ENCODE data around the gene SLC39A5.

Gene SLC39A5

GRCh38 chr12:56220611-56221231, 9.1 kb upstream of the SLC39A5 start:
- Histone ChIP-seq H4K20me1 (ENCODE audit: insufficient read depth, low read length) (no peaks in the 10 kb centered on the region), H3K79me2 (ENCODE audit: low read length) (peaks cover 40% of the 10 kb centered on the region), H3K36me3 (replicated peaks; ENCODE audit: insufficient read depth, low read length) (no peaks in the 10 kb centered on the region), H2AFZ (ENCODE audit: low read length) (peak overlapping the region; percentile 94), H3K27me3 (replicated peaks; ENCODE audit: insufficient read depth, low read length) (no peaks in the 10 kb centered on the region), H3K4me3 (ENCODE audit: low read length) (peak overlapping the region; percentile 94), H3K4me1 (ENCODE audit: low read length) (peaks cover 9% of the 10 kb centered on the region; the same call in 1 of the 2 replicates), H3K9me2 (replicated peaks; ENCODE audit: insufficient read depth, low read length) (no peaks in the 10 kb centered on the region), H3F3A (ENCODE audit: insufficient read depth, low read length) (peaks cover 18% of the 10 kb centered on the region), H3K27ac (ENCODE audit: low read length) (peak overlapping the region; percentile 65; the same call in 1 of the 2 replicates), H3K4me2 (ENCODE audit: low read depth, low read length) (peak overlapping the region; percentile 98), H3K9me3 (replicated peaks; ENCODE audit: insufficient read depth, low read length) (no peaks in the 10 kb centered on the region), H3K9ac (ENCODE audit: low read length) (peak overlapping the region; percentile 93)
- TF ChIP-seq EZH2 (optimal IDR thresholded peaks at IDR 0.05; ENCODE audit: low read depth, low read length): no peak
- TF ChIP-seq CTCF (IDR thresholded peaks at IDR 0.05; ENCODE audit: low read length): no peak
- no peak for TF ChIP-seq EZH2phosphoT487 (IDR thresholded peaks at IDR 0.05; ENCODE audit: low read length)
- DNase-seq: peak; percentile 45

- Histone ChIP-seq H2AFZ (ENCODE audit: low read length) (peak overlapping the region; percentile 94), H3K9me2 (replicated peaks; ENCODE audit: insufficient read depth, low read length) (no peaks in the 10 kb centered on the region), H3K4me1 (ENCODE audit: low read length) (peaks cover 9% of the 10 kb centered on the region; the same call in 1 of the 2 replicates), H3K9me3 (replicated peaks; ENCODE audit: insufficient read depth, low read length) (no peaks in the 10 kb centered on the region), H3F3A (ENCODE audit: insufficient read depth, low read length) (peaks cover 18% of the 10 kb centered on the region), H3K9ac (ENCODE audit: low read length) (peak overlapping the region; percentile 93), H3K27ac (ENCODE audit: low read length) (peak overlapping the region; percentile 65; the same call in 1 of the 2 replicates), H3K4me2 (ENCODE audit: low read depth, low read length) (peak overlapping the region; percentile 98), H4K20me1 (ENCODE audit: insufficient read depth, low read length) (no peaks in the 10 kb centered on the region), H3K36me3 (replicated peaks; ENCODE audit: insufficient read depth, low read length) (no peaks in the 10 kb centered on the region), H3K79me2 (ENCODE audit: low read length) (peaks cover 39% of the 10 kb centered on the region), H3K4me3 (ENCODE audit: low read length) (peak overlapping the region; percentile 94), H3K27me3 (replicated peaks; ENCODE audit: insufficient read depth, low read length) (no peaks in the 10 kb centered on the region)
- no peak for DNase-seq
- TF ChIP-seq CTCF (IDR thresholded peaks at IDR 0.05; ENCODE audit: low read length): no peak
Measured at GRCh38 chr12:56221232-56221756, 8.6 kb upstream of the SLC39A5 start.

- DNase-seq: peak; percentile 96
- Histone ChIP-seq H3K36me3 (replicated peaks; ENCODE audit: insufficient read depth, low read length) (no peaks in the 10 kb centered on the region), H3K4me2 (ENCODE audit: low read depth, low read length) (peak within 1 kb of the TSS; percentile 98), H3K9ac (ENCODE audit: low read length) (peak within 1 kb of the TSS; percentile 93), H2AFZ (ENCODE audit: low read length) (peak within 1 kb of the TSS; percentile 94), H3K4me3 (ENCODE audit: low read length) (peak within 1 kb of the TSS; percentile 94), H3K27ac (ENCODE audit: low read length) (peak within 1 kb of the TSS; percentile 65), H3K79me2 (ENCODE audit: low read length) (peaks cover 36% of the 10 kb centered on the region), H4K20me1 (ENCODE audit: insufficient read depth, low read length) (no peaks in the 10 kb centered on the region), H3K9me2 (replicated peaks; ENCODE audit: insufficient read depth, low read length) (no peaks in the 10 kb centered on the region), H3K9me3 (replicated peaks; ENCODE audit: insufficient read depth, low read length) (no peaks in the 10 kb centered on the region), H3F3A (ENCODE audit: insufficient read depth, low read length) (peaks cover 18% of the 10 kb centered on the region), H3K4me1 (ENCODE audit: low read length) (peaks cover 9% of the 10 kb centered on the region; the same call in 1 of the 2 replicates), H3K27me3 (replicated peaks; ENCODE audit: insufficient read depth, low read length) (no peaks in the 10 kb centered on the region)
- no peak for TF ChIP-seq EZH2phosphoT487 (IDR thresholded peaks at IDR 0.05; ENCODE audit: low read length)
- TF ChIP-seq EZH2 (optimal IDR thresholded peaks at IDR 0.05; ENCODE audit: low read depth, low read length): no peak
- no peak for TF ChIP-seq CTCF (IDR thresholded peaks at IDR 0.05; ENCODE audit: low read length)
Measured at GRCh38 chr12:56221757-56222530, 7.9 kb upstream of the SLC39A5 start, which contains the start of gene RNF41. Gene RNF41 (minus strand): TSS chr12:56221922. CDS start chr12:56214047, 7,875 bp downstream.
